H1 (cell line): ENCODE data around the gene ANKRD11. TPM values are rescaled to one million over a fixed set of nuclear protein-coding genes. Genes with fewer than 3 reads are reported as not detected.

ENCODE experiments used
- CTCF ChIA-PET: fragments of 300-600 bp; sonication (Branson Sonifier 250); formaldehyde crosslinking; loops from one replicate; lab custom pipeline; 2021; ENCODE audit not compliant: partially characterized antibody; lab: Charles Lee
- POLR2A ChIA-PET: fragments of 300-600 bp; sonication (Branson Sonifier 250); formaldehyde crosslinking; loops from one replicate; lab custom pipeline; 2021; ENCODE audit warnings: inconsistent platforms; ENCODE audit not compliant: partially characterized antibody; lab: Charles Lee
- DNase-seq, 2 experiments: peaks; one replicate each; pipeline versions ENCODE4 v3.0.0 to v3.0.0-alpha.2; 2010 to 2022; ENCODE audit warnings: low spot score in 2 of 2, low read depth in 1 of 2, mixed read lengths in 1 of 2
- FAIRE-seq: peaks from 2 replicates; lab custom pipeline; 2011; peaks lifted over from hg19 to GRCh38; lab: Jason Lieb, UNC
- H2AFZ ChIP-seq: 2 replicates; pipeline ENCODE4 v1.8.1; 2012; ENCODE audit warnings: low read length, inconsistent platforms
- H2AK5ac ChIP-seq: 2 replicates; pipeline ENCODE4 v1.6.1; 2013; ENCODE audit warnings: low read depth, low read length
- H2BK120ac ChIP-seq: replicated peaks from 2 replicates; pipeline ENCODE3; 2013; ENCODE audit warnings: low read depth, low read length, inconsistent platforms
- H2BK12ac ChIP-seq: 2 replicates; pipeline ENCODE4 v1.6.1; 2013; ENCODE audit warnings: low read depth, low read length
- H2BK15ac ChIP-seq: 2 replicates; pipeline ENCODE4 v1.6.1; 2013; ENCODE audit warnings: low read length
- H2BK20ac ChIP-seq: 2 replicates; pipeline ENCODE4 v1.6.1; 2013; ENCODE audit warnings: low read length
- H2BK5ac ChIP-seq: 2 replicates; pipeline ENCODE4 v1.6.1; 2013; ENCODE audit warnings: low read depth, low read length
- H3K14ac ChIP-seq: 2 replicates; pipeline ENCODE4 v1.6.1; 2013; ENCODE audit warnings: inconsistent platforms; ENCODE audit not compliant: insufficient read length
- H3K18ac ChIP-seq: 2 replicates; pipeline ENCODE4 v1.6.1; 2013; ENCODE audit warnings: low read length; ENCODE audit errors: extremely low read depth
- H3K23ac ChIP-seq: 2 replicates; pipeline ENCODE4 v1.6.1; 2013; ENCODE audit warnings: inconsistent platforms; ENCODE audit not compliant: insufficient read length
- H3K23me2 ChIP-seq: 2 replicates; pipeline ENCODE4 v1.6.1; 2013; ENCODE audit warnings: low read depth, low read length
- H3K27ac ChIP-seq: 2 replicates; pipeline ENCODE4 v1.6.1; 2011; ENCODE audit warnings: low read depth, low read length, inconsistent platforms
- H3K27me3 ChIP-seq, 4 experiments: replicated peaks in 1 of 4; 1 replicate in 1 of 4; 2 replicates in 3 of 4; pipeline versions ENCODE4 v1.6.1 to v1.8.1; 2011 to 2013; ENCODE audit warnings: low read length in 3 of 4, mild to moderate bottlenecking in 3 of 4, inconsistent platforms in 2 of 4, mixed read lengths in 2 of 4, moderate library complexity in 1 of 4; ENCODE audit not compliant: control insufficient read depth in 3 of 4, insufficient read depth in 3 of 4; ENCODE audit errors: extremely low read depth in 1 of 4
- H3K36me3 ChIP-seq, 4 experiments: 2 replicates each; pipeline versions ENCODE4 v1.6.1 to v1.8.1; 2011 to 2013; ENCODE audit warnings: mild to moderate bottlenecking in 4 of 4, low read length in 3 of 4, moderate library complexity in 2 of 4, control low read depth in 1 of 4, inconsistent platforms in 1 of 4; ENCODE audit not compliant: insufficient read depth in 4 of 4, control insufficient read depth in 2 of 4
- H3K4ac ChIP-seq: replicated peaks from 2 replicates; pipeline ENCODE3; 2013; ENCODE audit warnings: low read length, low read depth, mixed read lengths, inconsistent platforms; ENCODE audit not compliant: insufficient read length
- H3K4me1 ChIP-seq, 4 experiments: replicated peaks in 1 of 4; 1 replicate in 1 of 4; 2 replicates in 3 of 4; pipeline versions ENCODE4 v1.6.1 to v1.8.1; 2011 to 2013; ENCODE audit warnings: low read length in 3 of 4, inconsistent platforms in 2 of 4, mixed read lengths in 1 of 4; ENCODE audit not compliant: insufficient read depth in 4 of 4, control insufficient read depth in 3 of 4
- H3K4me2 ChIP-seq, 2 experiments: 2 replicates each; pipeline versions ENCODE4 v1.6.1 to v1.8.1; 2011 to 2013; ENCODE audit warnings: low read depth in 2 of 2, low read length in 2 of 2, control low read depth in 1 of 2, inconsistent platforms in 1 of 2, mild to moderate bottlenecking in 1 of 2; ENCODE audit not compliant: insufficient read depth in 1 of 2
- H3K4me3 ChIP-seq, 4 experiments: fragments of 200-600, 300-600 bp in 1 of 4; sonication (generic), shearing (Covaris generic), sonication (Bioruptor Twin) in 1 of 4; 2 replicates each; pipeline versions ENCODE4 v1.5.1 to v1.8.1; 2011 to 2016; ENCODE audit warnings: low read length in 4 of 4, low read depth in 3 of 4, control low read depth in 2 of 4, inconsistent platforms in 2 of 4, mild to moderate bottlenecking in 2 of 4, mixed read lengths in 1 of 4, moderate library complexity in 1 of 4; ENCODE audit not compliant: insufficient read depth in 2 of 4; ENCODE audit errors: extremely low read depth in 1 of 4
- H3K56ac ChIP-seq: replicated peaks from 2 replicates; pipeline ENCODE3; 2013; ENCODE audit warnings: low read depth, mild to moderate bottlenecking, mixed read lengths, low read length, inconsistent platforms; ENCODE audit not compliant: insufficient read length
- H3K79me1 ChIP-seq: 2 replicates; pipeline ENCODE4 v1.6.1; 2013; ENCODE audit warnings: low read depth, low read length, control low read depth
- H3K79me2 ChIP-seq, 2 experiments: 2 replicates each; pipeline versions ENCODE4 v1.6.1 to v1.8.1; 2012 to 2013; ENCODE audit warnings: low read length in 2 of 2, mild to moderate bottlenecking in 2 of 2, inconsistent platforms in 1 of 2; ENCODE audit not compliant: insufficient read depth in 2 of 2, control insufficient read depth in 1 of 2
- H3K9ac ChIP-seq, 4 experiments: replicated peaks in 1 of 4; 1 replicate in 1 of 4; 2 replicates in 3 of 4; pipeline versions ENCODE4 v1.6.1 to v1.8.1; 2011 to 2013; ENCODE audit warnings: low read depth in 3 of 4, low read length in 3 of 4, control low read depth in 2 of 4, mild to moderate bottlenecking in 2 of 4, moderate library complexity in 2 of 4, inconsistent platforms in 1 of 4; ENCODE audit errors: extremely low read depth in 1 of 4
- H3K9me3 ChIP-seq, 2 experiments: 2 replicates each; pipeline versions ENCODE4 v1.6.1 to v1.8.1; 2012 to 2013; ENCODE audit warnings: mild to moderate bottlenecking in 2 of 2, moderate library complexity in 2 of 2, control low read depth in 1 of 2, inconsistent platforms in 1 of 2, low read depth in 1 of 2, low read length in 1 of 2, mixed read lengths in 1 of 2; ENCODE audit not compliant: insufficient read depth in 2 of 2
- H4K20me1 ChIP-seq, 2 experiments: replicated peaks in 1 of 2; 2 replicates each; pipeline versions ENCODE3 to v1.8.1; 2011 to 2013; ENCODE audit warnings: inconsistent platforms in 2 of 2, low read length in 2 of 2, mild to moderate bottlenecking in 1 of 2; ENCODE audit not compliant: insufficient read depth in 2 of 2, control insufficient read depth in 1 of 2
- H4K5ac ChIP-seq: 2 replicates; pipeline ENCODE4 v1.6.1; 2013; ENCODE audit warnings: low read length, low read depth, mixed read lengths, inconsistent platforms; ENCODE audit not compliant: insufficient read length
- H4K8ac ChIP-seq: 2 replicates; pipeline ENCODE4 v1.8.0; 2013; ENCODE audit warnings: mild to moderate bottlenecking, moderate library complexity, low read length, inconsistent platforms; ENCODE audit not compliant: insufficient read depth; ENCODE audit errors: extremely low read depth
- H4K91ac ChIP-seq: replicated peaks from 2 replicates; pipeline ENCODE3; 2013; ENCODE audit warnings: low read length, mixed read lengths, inconsistent platforms; ENCODE audit not compliant: insufficient read length
- CBX5 ChIP-seq: fragments of 300-800, 300-1000 bp; sonication (generic); IDR thresholded peaks from 2 replicates; pipeline ENCODE4 v1.7.1; 2016; ENCODE audit warnings: antibody characterized with exemption, low read length, low read depth
- CTBP2 ChIP-seq: IDR thresholded peaks from 2 replicates; pipeline ENCODE4 v1.7.0; 2011; ENCODE audit warnings: borderline replicate concordance, mild to moderate bottlenecking, moderate library complexity, mixed read lengths, low read length; ENCODE audit not compliant: insufficient read depth, insufficient read length
- HDAC2 ChIP-seq, 2 experiments: fragments of 300-600 bp in 1 of 2; sonication (generic) in 1 of 2; IDR thresholded peaks; 2 replicates each; pipeline ENCODE4 v1.6.1; 2011 to 2012; ENCODE audit warnings: low read depth in 2 of 2, low read length in 2 of 2, mild to moderate bottlenecking in 2 of 2, moderate library complexity in 2 of 2, borderline replicate concordance in 1 of 2, inconsistent platforms in 1 of 2
- HDAC6 ChIP-seq: IDR thresholded peaks from one replicate; pipeline ENCODE4 v1.7.1; 2012; ENCODE audit warnings: low read depth, mild to moderate bottlenecking, inconsistent platforms, low read length, moderate library complexity
- MAX ChIP-seq: IDR thresholded peaks from 2 replicates; pipeline ENCODE4 v1.6.1; 2012; ENCODE audit warnings: inconsistent platforms
- RXRA ChIP-seq: IDR thresholded peaks from 2 replicates; pipeline ENCODE4 v1.6.1; 2011; ENCODE audit warnings: low read depth, mild to moderate bottlenecking, low read length, moderate library complexity; ENCODE audit not compliant: insufficient read depth
- SP2 ChIP-seq: IDR thresholded peaks from 2 replicates; pipeline ENCODE4 v1.6.1; 2012; ENCODE audit warnings: mild to moderate bottlenecking, low read length, inconsistent platforms
- SP4 ChIP-seq: IDR thresholded peaks from 2 replicates; pipeline ENCODE4 v1.6.1; 2012; ENCODE audit warnings: low read length, inconsistent platforms
- TAF7 ChIP-seq: optimal IDR thresholded peaks from 2 replicates; pipeline ENCODE3; 2011; ENCODE audit warnings: low read depth, mild to moderate bottlenecking, inconsistent platforms, low read length, moderate library complexity, borderline replicate concordance
- TBP ChIP-seq: IDR thresholded peaks from 2 replicates; pipeline ENCODE4 v1.6.1; 2011; ENCODE audit warnings: low read depth, low read length, improper control_type of control experiment
- TCF12 ChIP-seq: IDR thresholded peaks from 2 replicates; pipeline ENCODE4 v1.6.1; 2011; ENCODE audit warnings: low read depth, mild to moderate bottlenecking, low read length
- YY1 ChIP-seq: IDR thresholded peaks from 2 replicates; pipeline ENCODE4 v1.6.1; 2011; ENCODE audit warnings: low read depth, mild to moderate bottlenecking, low read length
- WGBS, 2 experiments: shearing (Covaris generic) in 1 of 2; methylation state at CpG; one replicate each; pipeline versions ENCODE4 v1.1.6 to v1.1.7; 2013 to 2015; ENCODE audit warnings: low lambda C conversion rate in 2 of 2, mixed read lengths in 2 of 2, inconsistent platforms in 1 of 2, low coverage in 1 of 2, missing lambda C conversion rate in 1 of 2; ENCODE audit not compliant: insufficient replicate concordance in 2 of 2, insufficient coverage in 1 of 2, insufficient read length in 1 of 2; ENCODE audit errors: extremely low coverage in 1 of 2, missing lambda C conversion rate in 1 of 2; 5-methylcytosine and 5-hydroxymethylcytosine counted together
- polyA plus RNA-seq, 7 experiments: library from polyadenylated mRNA; depleted of rRNA in 3 of 7; stranded (reverse) in 5 of 7; unstranded in 2 of 7; fragments of >200 nt in 5 of 7; fragments of 200-250 nt in 2 of 7; gene quantifications; 1 replicate in 5 of 7; 2 replicates in 1 of 7; 4 replicates in 1 of 7; pipeline versions ENCODE4 v1.2.1 to v1.2.3, GENCODE V29; 2011 to 2013; ENCODE audit warnings: missing spikeins in 2 of 7, mixed read lengths in 2 of 7
- total RNA-seq: library from RNA; stranded (reverse); fragmentation: NEBNext Ultra II Directional; extraction: Animal tissue kit (Norgen Biotek cat#: 25700); gene quantifications from 2 replicates; pipeline ENCODE4 v1.2.1, GENCODE V29; 2021

ANKRD11 gene
- total and polyA plus RNA-seq, 2 of the 8 experiments (the other 6 are each of a cell fraction or from before 2014, with no cell fraction given), result 46.5 to 142 TPM

- no peak overlapping the region; a peak in 1 of 7 replicates for H3K9ac ChIP-seq
- CTCF ChIA-PET, result interaction anchor here (0.6 to 2.2 kb wide), 5 partner anchors 13 to 864 kb away, joined by 3 to 8 read pairs (median 3); no protein-coding TSS in a partner anchor
- 92% methylated on average over 20 of the region's 20 CpGs; no CpG with 5 or more reads in 1 of the 2 experiments for WGBS, 2 experiments
- TF ChIP-seq TAF7 (no peak), CTBP2 (no peak), SP2 (no peak), HDAC6 (no peak), CBX5 (no peak), SP4 (no peak), TCF12 (no peak), HDAC2 (IDR thresholded peaks at IDR 0.05; ENCODE audit: borderline replicate concordance in 1 of 2, low read depth in 2 of 2, low read length in 2 of 2) (no peak), RXRA (no peak), TBP (no peak), YY1 (no peak), MAX (no peak)
These were observed 76.4 kb downstream of the ANKRD11 start for GRCh38 chr16:89413811-89414585.

More at GRCh38 chr16:89413811-89414585, 76.4 kb downstream of the ANKRD11 start:
- peaks cover 53 to 55% of the 10 kb centered on the region in 2 experiments for H4K20me1 ChIP-seq
- no peak overlapping the region for H2BK15ac ChIP-seq
- no peak overlapping the region for H4K5ac ChIP-seq
- H3K23me2 ChIP-seq, result no peaks in the 10 kb centered on the region
- H3K4ac ChIP-seq, result no peak overlapping the region
- no peak overlapping the region for H2AFZ ChIP-seq
- no peak overlapping the region for H2BK5ac ChIP-seq
- peaks cover 68 to 96% of the 10 kb centered on the region in 2 experiments for H3K79me2 ChIP-seq
- H3K36me3 ChIP-seq, result peaks cover 0 to 3% (median 0%) of the 10 kb centered on the region in 4 experiments; a peak in 1 of 8 replicates
- no peaks in the 10 kb centered on the region for H3K9me3 ChIP-seq
- peaks cover 15% of the 10 kb centered on the region for H3K79me1 ChIP-seq
- H2AK5ac ChIP-seq, result no peak overlapping the region
- no peak overlapping the region for H3K23ac ChIP-seq
- H2BK120ac ChIP-seq, result no peak overlapping the region
- no peak overlapping the region for H2BK20ac ChIP-seq
- DNase-seq (no peak), FAIRE-seq (no peak)
- no peak overlapping the region; the same call in 1 of the 2 replicates for H4K8ac ChIP-seq
- POLR2A ChIA-PET, result interaction anchor here (0.9 to 2.1 kb wide), 6 partner anchors 8 to 75 kb away, joined by 3 to 8 read pairs (median 4); no protein-coding TSS in a partner anchor
- no peak overlapping the region for H2BK12ac ChIP-seq
- H3K4me2 ChIP-seq, result no peak overlapping the region
- H3K14ac ChIP-seq, result no peak overlapping the region
- H3K18ac ChIP-seq, result no peak overlapping the region
- H3K27me3 ChIP-seq, result no peaks in the 10 kb centered on the region
- no peak overlapping the region for H4K91ac ChIP-seq
- no peak overlapping the region for H3K4me3 ChIP-seq
- no peak overlapping the region for H3K27ac ChIP-seq
- H3K56ac ChIP-seq, result no peak overlapping the region
- H3K4me1 ChIP-seq, result peaks cover 0 to 24% (median 11%) of the 10 kb centered on the region in 4 experiments; a peak in 6 of 7 replicates
